Measurements from ENCODE around the gene ZNF777.
"Not testable (repeated sequence)": the region's sequence is repeated elsewhere in the genome, so short reads cannot be mapped to it uniquely, and the experiment has no call there.

ZNF777 gene

GRCh38 chr7:149422914-149423301 is 38.0 kb downstream of the ZNF777 start:
- peak; percentile 79 for DNase-seq
- no peak overlapping the region for H3K27ac Mint-ChIP-seq
- H3K27me3 Mint-ChIP-seq: no peaks in the 10 kb centered on the region
- no peaks in the 10 kb centered on the region for H3K9me3 Mint-ChIP-seq
- H3K4me1 Mint-ChIP-seq (ENCODE audit: low read depth): peaks cover 11% of the 10 kb centered on the region
- H3K4me3 Mint-ChIP-seq: no peak overlapping the region
- H3K36me3 Mint-ChIP-seq (ENCODE audit: low read depth): no peaks in the 10 kb centered on the region

GRCh38 chr7:149422162-149422913 is 38.5 kb downstream of the ZNF777 start:
- peak overlapping the region; percentile 73 for H3K4me3 Mint-ChIP-seq
- no peaks in the 10 kb centered on the region for H3K36me3 Mint-ChIP-seq (ENCODE audit: low read depth)
- no peaks in the 10 kb centered on the region for H3K27me3 Mint-ChIP-seq
- peak overlapping the region; percentile 71 for H3K27ac Mint-ChIP-seq
- peak; percentile 85 for DNase-seq
- H3K9me3 Mint-ChIP-seq: no peaks in the 10 kb centered on the region
- H3K4me1 Mint-ChIP-seq (ENCODE audit: low read depth): peaks cover 11% of the 10 kb centered on the region

- H3K9me3 Mint-ChIP-seq: no peaks in the 10 kb centered on the region
- H3K27me3 Mint-ChIP-seq: peaks cover 5% of the 10 kb centered on the region
- H3K27ac Mint-ChIP-seq: no peak overlapping the region
- H3K36me3 Mint-ChIP-seq (ENCODE audit: low read depth): no peaks in the 10 kb centered on the region
- no peak for DNase-seq
- H3K4me3 Mint-ChIP-seq: no peak overlapping the region
- peaks cover 12% of the 10 kb centered on the region for H3K4me1 Mint-ChIP-seq (ENCODE audit: low read depth)
These were observed 40.9 kb downstream of the ZNF777 start for GRCh38 chr7:149420006-149420405.

GRCh38 chr7:149415391-149416071 is 45.3 kb downstream of the ZNF777 start:
- Mint-ChIP-seq H3K4me1 (ENCODE audit: low read depth) (peaks cover 8% of the 10 kb centered on the region), H3K36me3 (ENCODE audit: low read depth) (no peaks in the 10 kb centered on the region), H3K27me3 (peaks cover 42% of the 10 kb centered on the region), H3K4me3 (peak overlapping the region; percentile 2), H3K9me3 (peaks cover 2% of the 10 kb centered on the region), H3K27ac (no peak overlapping the region)
- no peak for DNase-seq

GRCh38 chr7:149414745-149415390 is 46.0 kb downstream of the ZNF777 start:
- peak overlapping the region; percentile 62 for H3K27ac Mint-ChIP-seq
- H3K4me1 Mint-ChIP-seq (ENCODE audit: low read depth): peaks cover 8% of the 10 kb centered on the region
- H3K4me3 Mint-ChIP-seq: peak overlapping the region; percentile 2
- peaks cover 49% of the 10 kb centered on the region for H3K27me3 Mint-ChIP-seq
- DNase-seq: peak; percentile 60
- H3K36me3 Mint-ChIP-seq (ENCODE audit: low read depth): no peaks in the 10 kb centered on the region
- H3K9me3 Mint-ChIP-seq: peaks cover 2% of the 10 kb centered on the region

- H3K27ac Mint-ChIP-seq: no peak overlapping the region
- no peak for DNase-seq
- H3K36me3 Mint-ChIP-seq (ENCODE audit: low read depth): no peaks in the 10 kb centered on the region
- H3K9me3 Mint-ChIP-seq: peaks cover 2% of the 10 kb centered on the region
- H3K4me1 Mint-ChIP-seq (ENCODE audit: low read depth): peaks cover 8% of the 10 kb centered on the region
- H3K27me3 Mint-ChIP-seq: peaks cover 49% of the 10 kb centered on the region
- no peak overlapping the region for H3K4me3 Mint-ChIP-seq
These were observed 46.7 kb downstream of the ZNF777 start for GRCh38 chr7:149414171-149414570.

GRCh38 chr7:149413083-149413482 is 47.8 kb downstream of the ZNF777 start:
- not testable (repeated sequence) for H3K36me3 Mint-ChIP-seq (ENCODE audit: low read depth); H3K4me1 Mint-ChIP-seq (ENCODE audit: low read depth); H3K27ac Mint-ChIP-seq; H3K4me3 Mint-ChIP-seq; H3K9me3 Mint-ChIP-seq; DNase-seq
- H3K27me3 Mint-ChIP-seq: peaks cover 51% of the 10 kb centered on the region

- Mint-ChIP-seq H3K9me3 (peaks cover 2% of the 10 kb centered on the region), H3K4me1 (ENCODE audit: low read depth) (peaks cover 7% of the 10 kb centered on the region), H3K27me3 (peaks cover 51% of the 10 kb centered on the region), H3K27ac (no peak overlapping the region), H3K4me3 (no peak overlapping the region), H3K36me3 (ENCODE audit: low read depth) (no peaks in the 10 kb centered on the region)
- no peak for DNase-seq
These were observed 51.0 kb downstream of the ZNF777 start for GRCh38 chr7:149409895-149410294.

- Mint-ChIP-seq H3K27ac (no peak overlapping the region), H3K36me3 (ENCODE audit: low read depth) (no peaks in the 10 kb centered on the region), H3K4me3 (no peak overlapping the region), H3K4me1 (ENCODE audit: low read depth) (no peaks in the 10 kb centered on the region), H3K9me3 (no peaks in the 10 kb centered on the region), H3K27me3 (peaks cover 31% of the 10 kb centered on the region)
- DNase-seq: no peak
These were observed 56.0 kb downstream of the ZNF777 start for GRCh38 chr7:149404825-149405224.

GRCh38 chr7:149404396-149404795 is 56.5 kb downstream of the ZNF777 start:
- no peak for DNase-seq
- Mint-ChIP-seq H3K27ac (no peak overlapping the region), H3K36me3 (ENCODE audit: low read depth) (no peaks in the 10 kb centered on the region), H3K9me3 (no peaks in the 10 kb centered on the region), H3K4me3 (no peak overlapping the region), H3K27me3 (peaks cover 31% of the 10 kb centered on the region), H3K4me1 (ENCODE audit: low read depth) (no peaks in the 10 kb centered on the region)

- Mint-ChIP-seq H3K27ac (no peak overlapping the region), H3K9me3 (peaks cover 8% of the 10 kb centered on the region), H3K4me3 (no peak overlapping the region), H3K4me1 (ENCODE audit: low read depth) (no peaks in the 10 kb centered on the region), H3K27me3 (peaks cover 45% of the 10 kb centered on the region), H3K36me3 (ENCODE audit: low read depth) (no peaks in the 10 kb centered on the region)
- DNase-seq: no peak
These were observed 62.6 kb downstream of the ZNF777 start for GRCh38 chr7:149398195-149398820.

GRCh38 chr7:149397470-149398043 is 63.3 kb downstream of the ZNF777 start:
- peaks cover 8% of the 10 kb centered on the region for H3K9me3 Mint-ChIP-seq
- no peak overlapping the region for H3K4me3 Mint-ChIP-seq
- DNase-seq: no peak
- peaks cover 37% of the 10 kb centered on the region for H3K27me3 Mint-ChIP-seq
- no peaks in the 10 kb centered on the region for H3K36me3 Mint-ChIP-seq (ENCODE audit: low read depth)
- no peak overlapping the region for H3K27ac Mint-ChIP-seq
- no peaks in the 10 kb centered on the region for H3K4me1 Mint-ChIP-seq (ENCODE audit: low read depth)

GRCh38 chr7:149388550-149389335 is 72.1 kb downstream of the ZNF777 start:
- H3K4me3 Mint-ChIP-seq; H3K27me3 Mint-ChIP-seq; H3K36me3 Mint-ChIP-seq (ENCODE audit: low read depth); H3K4me1 Mint-ChIP-seq (ENCODE audit: low read depth); DNase-seq; H3K27ac Mint-ChIP-seq; H3K9me3 Mint-ChIP-seq: not testable (repeated sequence)

GRCh38 chr7:149386514-149386913 is 74.3 kb downstream of the ZNF777 start:
- H3K9me3 Mint-ChIP-seq; H3K36me3 Mint-ChIP-seq (ENCODE audit: low read depth); H3K27ac Mint-ChIP-seq; H3K4me3 Mint-ChIP-seq; H3K4me1 Mint-ChIP-seq (ENCODE audit: low read depth); DNase-seq: not testable (repeated sequence)
- peaks cover 15% of the 10 kb centered on the region for H3K27me3 Mint-ChIP-seq

Data from activated T-cell treated with anti-CD3 and anti-CD28 coated beads, Interleukin-2, amount 50 U/mL, for 24 hours (primary cell).